COLO668 (cell line): Measurements from ENCODE around the gene SLAMF6.
"Not testable (repeated sequence)": the region's sequence is repeated elsewhere in the genome, so short reads cannot be mapped to it uniquely, and the experiment has no call there.

Experiments used
- DNase-seq: peaks from one replicate; lab custom pipeline; 2025; ENCODE audit not compliant: unreplicated experiment; lab: John Stamatoyannopoulos, UW

Gene SLAMF6

GRCh38 chr1:160544647-160545046 lies 21.6 kb upstream of the SLAMF6 start:
- DNase-seq, result no peak

DNA sequence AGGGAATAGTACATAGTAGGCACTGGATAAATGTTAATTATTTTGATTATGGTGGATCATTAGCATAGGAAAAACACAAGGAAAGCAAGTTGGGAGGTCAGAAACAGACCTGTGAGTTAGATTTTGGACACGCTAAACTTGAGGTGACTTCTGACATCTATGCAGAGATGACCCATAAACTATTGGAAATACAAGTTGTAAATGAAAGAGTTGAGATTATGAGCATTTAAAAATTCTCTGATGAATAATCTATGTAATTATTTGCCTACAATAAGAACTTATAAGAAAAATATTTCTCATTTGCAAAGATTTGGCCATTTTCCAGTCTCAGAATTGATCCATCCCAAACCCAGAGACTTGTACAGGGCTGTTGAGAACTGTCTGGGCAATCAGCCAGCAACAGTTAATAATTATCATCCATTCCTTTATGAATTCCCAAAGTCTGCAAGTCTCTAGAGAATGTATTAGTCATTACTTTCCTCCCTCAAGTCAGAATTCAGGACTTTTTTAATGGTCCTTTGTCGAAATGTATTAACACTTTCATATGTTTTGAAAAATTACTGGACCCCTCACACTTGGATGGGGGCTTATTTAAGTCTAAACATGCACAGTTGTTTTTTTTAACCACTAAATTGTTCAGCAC lies 19.4 kb upstream of the SLAMF6 start:
- no peak for DNase-seq

DNA sequence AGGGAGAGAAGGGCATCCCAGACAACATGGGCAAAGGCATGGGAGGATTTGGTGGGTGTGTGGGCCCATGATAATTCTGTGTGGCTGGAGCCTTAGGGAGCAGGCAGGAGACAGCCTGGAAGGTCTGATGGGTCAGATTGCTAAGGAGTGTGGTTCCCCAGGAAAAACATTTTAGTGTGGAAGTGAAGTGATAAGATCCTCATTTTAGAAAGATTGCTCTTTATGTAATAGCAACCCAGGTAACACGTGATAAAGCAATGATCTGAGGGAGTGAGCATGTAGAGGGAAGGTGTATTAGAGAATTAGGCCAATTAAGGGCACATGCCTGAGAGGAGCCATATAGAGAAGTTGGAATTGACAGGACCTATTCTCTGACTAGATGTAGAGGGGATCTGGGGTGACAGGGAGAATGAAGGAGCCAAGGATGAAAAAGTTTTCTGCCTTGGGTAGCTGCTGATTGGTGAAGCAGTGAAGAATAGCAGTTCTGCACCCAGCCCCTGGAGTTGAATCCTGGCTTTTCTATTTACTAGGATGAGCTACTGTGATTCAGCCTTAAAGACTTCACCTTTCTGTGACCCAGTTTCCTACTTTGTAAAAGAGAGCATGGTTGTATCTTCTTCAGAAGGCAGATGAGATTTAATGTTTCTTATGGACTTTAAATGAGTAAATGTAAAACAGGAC lies 18.7 kb upstream of the SLAMF6 start:
- no peak for DNase-seq

- DNase-seq, result no peak
Observed at GRCh38 chr1:160540859-160541233, 17.8 kb upstream of the SLAMF6 start.

GRCh38 chr1:160539990-160540858 lies 17.2 kb upstream of the SLAMF6 start:
- peak; percentile 65 for DNase-seq

GRCh38 chr1:160539684-160539989 lies 16.6 kb upstream of the SLAMF6 start:
- no peak for DNase-seq

GRCh38 chr1:160538985-160539651 lies 16.1 kb upstream of the SLAMF6 start:
- peak; percentile 86 for DNase-seq

GRCh38 chr1:160537714-160538665 lies 14.9 kb upstream of the SLAMF6 start:
- DNase-seq, result no peak

DNA sequence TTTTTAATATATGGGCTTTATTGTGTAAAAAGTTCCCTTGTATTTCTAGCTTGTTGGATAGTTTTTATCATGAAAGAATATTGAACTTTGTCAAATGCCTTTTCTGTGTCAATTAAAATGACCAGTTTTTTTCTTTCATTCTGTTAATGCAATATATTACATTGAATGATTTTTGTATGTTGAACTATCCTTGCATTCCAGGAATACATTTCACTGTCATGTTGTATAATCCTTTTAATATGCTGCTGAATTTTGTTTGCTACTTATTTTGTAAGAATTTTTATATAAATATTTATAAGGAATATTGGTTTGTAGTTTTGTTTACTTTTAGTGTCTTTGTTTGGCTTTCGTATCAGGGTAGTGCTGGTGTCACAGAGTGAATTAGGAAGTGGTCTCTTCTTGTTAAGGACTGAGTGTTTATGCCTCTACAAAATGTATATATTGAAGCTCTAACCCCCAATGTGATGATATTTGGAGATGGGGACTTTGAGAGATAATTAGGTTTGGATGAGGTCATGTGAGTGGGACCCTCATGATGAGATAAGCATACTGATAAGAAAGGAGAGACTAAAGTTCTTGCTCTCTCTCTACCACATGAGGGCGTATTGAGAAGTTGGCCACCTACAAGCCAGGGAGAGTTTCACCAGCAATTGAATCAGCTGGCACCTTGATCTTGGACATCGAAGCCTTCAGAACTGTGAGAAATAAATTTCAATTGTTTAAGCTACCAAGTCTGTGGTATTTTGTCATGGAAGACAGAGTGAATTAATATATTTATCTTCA lies 12.0 kb upstream of the SLAMF6 start:
- no peak for DNase-seq

- not testable (repeated sequence) for DNase-seq
Observed at GRCh38 chr1:160532557-160532813, 9.4 kb upstream of the SLAMF6 start.

DNA sequence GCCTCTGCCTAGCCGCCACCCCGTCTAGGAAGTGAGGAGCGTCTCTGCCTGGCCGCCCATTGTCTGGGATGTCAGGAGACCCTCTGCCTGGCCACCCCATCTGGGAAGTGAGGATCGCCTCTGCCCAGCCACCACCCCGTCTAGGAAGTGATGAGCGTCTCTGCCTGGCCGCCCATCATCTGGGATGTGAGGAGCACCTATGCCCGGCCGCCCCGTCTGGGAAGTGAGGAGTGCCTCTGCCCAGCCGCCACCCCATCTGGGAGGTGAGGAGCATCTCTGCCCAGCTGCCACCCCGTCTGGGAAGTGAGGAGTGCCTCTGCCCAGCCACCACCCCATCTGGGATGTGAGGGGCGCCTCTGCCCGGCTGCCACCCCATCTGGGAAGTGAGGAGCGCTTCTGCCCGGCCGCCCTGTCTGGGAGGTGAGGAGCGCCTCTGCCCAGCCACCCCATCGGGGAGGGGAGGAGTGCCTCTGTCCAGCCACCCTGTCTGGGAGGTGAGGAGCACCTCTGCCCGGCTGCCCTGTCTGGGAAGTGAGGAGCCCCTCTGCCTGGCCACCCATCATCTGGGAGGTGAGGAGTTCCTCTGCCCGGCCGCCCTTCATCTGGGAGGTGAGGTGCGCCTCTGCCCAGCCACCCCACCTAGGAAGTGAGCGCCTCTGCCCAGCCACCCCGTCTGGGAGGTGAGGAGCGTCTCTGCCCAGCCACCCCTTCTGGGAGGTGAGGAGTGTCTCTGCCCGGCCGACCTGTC lies 8.9 kb upstream of the SLAMF6 start:
- DNase-seq, result not testable (repeated sequence)

GRCh38 chr1:160529401-160529952 lies 6.4 kb upstream of the SLAMF6 start:
- not testable (repeated sequence) for DNase-seq

DNA sequence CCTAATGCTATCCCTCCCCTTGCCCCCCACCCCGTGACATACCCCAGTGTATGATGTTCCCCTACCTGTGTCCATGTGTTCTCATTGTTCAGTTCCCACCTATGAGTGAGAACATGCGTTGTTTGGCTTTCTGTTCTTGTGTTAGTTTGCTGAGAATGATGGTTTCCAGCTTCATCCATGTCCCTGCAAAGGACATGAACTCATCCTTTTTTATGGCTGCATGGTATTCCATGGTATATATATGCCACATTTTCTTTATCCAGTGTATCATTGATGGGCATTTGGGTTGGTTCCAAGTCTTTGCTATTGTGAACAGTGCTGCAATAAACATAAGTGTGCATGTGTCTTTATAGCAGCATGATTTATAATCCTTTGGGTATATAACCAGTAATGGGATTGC lies 734 bp upstream of the SLAMF6 start:
- not testable (repeated sequence) for DNase-seq

DNA sequence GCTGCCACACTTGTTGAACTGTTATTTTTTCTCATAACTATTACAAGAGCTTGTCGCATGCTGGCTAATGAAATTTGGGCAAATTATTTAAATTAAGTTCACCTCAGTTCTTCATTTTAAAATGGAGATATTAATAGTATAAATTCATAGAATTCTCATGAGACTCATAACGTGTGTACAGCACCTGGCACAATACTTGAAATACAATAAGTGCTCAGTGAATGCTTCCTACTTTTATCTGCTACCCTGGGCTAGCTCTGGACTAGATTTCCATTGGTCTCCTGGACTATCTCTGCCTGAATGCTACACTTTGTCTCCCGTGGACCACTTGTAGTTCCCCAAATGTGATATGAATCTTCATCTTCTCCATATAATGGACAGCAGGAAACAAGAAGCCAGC lies 919 bp downstream of the SLAMF6 start:
- no peak for DNase-seq

DNA sequence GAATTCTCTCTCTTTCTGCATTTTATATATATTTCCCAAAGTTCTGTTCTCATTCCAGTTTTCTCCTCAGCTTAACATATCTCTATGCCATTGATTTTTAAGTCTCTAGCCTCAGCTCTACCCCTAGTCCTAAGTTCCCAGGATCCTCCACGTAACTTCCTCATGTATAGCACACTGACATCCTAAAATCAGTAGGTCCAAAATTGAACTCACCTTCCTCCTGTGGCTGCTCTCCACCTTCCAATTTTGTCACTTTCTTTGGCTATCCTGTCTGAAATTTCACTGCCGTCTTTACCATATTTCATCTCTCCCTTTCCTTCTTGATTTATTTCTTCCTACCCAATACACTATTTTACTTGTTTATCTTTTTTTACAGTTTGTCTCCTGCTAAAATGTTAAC lies 1.5 kb downstream of the SLAMF6 start:
- DNase-seq, result no peak

GRCh38 chr1:160520999-160521398 lies 2.1 kb downstream of the SLAMF6 start:
- no peak for DNase-seq

- DNase-seq, result no peak
Observed at GRCh38 chr1:160520582-160520981, 2.5 kb downstream of the SLAMF6 start.

DNA sequence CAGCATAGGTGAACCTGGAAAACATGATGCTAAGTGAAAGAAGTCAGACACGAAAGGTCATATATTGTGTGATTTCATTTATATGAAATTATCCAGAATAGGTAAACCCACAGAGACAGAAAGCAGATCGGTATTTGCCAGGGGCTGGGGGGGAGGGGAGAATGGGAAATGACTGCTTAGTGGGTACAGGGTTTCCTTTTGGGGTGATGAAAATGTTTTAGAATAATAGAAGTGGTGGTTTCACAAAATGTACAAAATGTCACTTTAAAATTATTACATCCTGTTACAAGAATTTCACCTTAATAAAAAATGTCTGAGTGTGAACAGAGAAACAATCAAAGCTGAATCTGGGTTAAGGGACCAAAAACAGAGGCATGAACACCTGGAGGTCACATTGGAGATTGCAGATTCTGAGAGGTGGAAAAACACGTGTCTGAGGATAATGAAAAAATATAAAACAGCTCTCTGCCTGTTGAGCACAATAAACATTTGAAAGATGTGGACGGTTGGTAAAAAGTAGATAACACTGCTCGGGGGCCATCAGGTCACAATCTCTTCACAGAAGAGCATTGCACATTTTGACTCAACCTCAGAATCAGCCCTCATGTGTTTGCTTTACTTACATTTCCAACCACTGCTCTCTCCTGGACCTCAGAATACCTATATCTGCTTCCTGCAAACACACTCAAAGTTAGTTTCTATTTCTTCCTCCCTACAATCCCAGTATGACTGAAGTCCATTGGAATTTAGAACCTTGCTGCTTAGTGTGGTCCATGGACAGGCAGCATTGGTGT lies 3.2 kb downstream of the SLAMF6 start:
- DNase-seq, result no peak
